Central memory CD8-positive, alpha-beta T cell (primary cell): Measurements from ENCODE around the gene RAD51B.

Source experiments
- ATAC-seq: fragments of 150-1000 bp; cut with Tn5 transposase; replicated peaks from 2 replicates; pipeline ENCODE4 v1.10.0; 2022; ENCODE audit warnings: mild to moderate bottlenecking, moderate FRiP score, moderate number of reproducible peaks; ENCODE audit not compliant: poor library complexity, severe bottlenecking; ENCODE audit errors: extremely low read depth
- DNase-seq, 2 donors: peaks; one replicate each; pipeline ENCODE4 v3.0.0; 2021; ENCODE audit warnings: low spot score in 2 of 2
- H3K27ac Mint-ChIP-seq: one replicate; pipeline ENCODE4 v1.8.0; 2022; ENCODE audit warnings: low read depth, mild to moderate bottlenecking, moderate library complexity, mixed read lengths
- H3K27me3 Mint-ChIP-seq: one replicate; pipeline ENCODE4 v1.8.0; 2022; ENCODE audit warnings: mixed read lengths
- H3K36me3 Mint-ChIP-seq: one replicate; pipeline ENCODE4 v1.8.0; 2022; ENCODE audit warnings: mild to moderate bottlenecking, moderate library complexity, mixed read lengths; ENCODE audit not compliant: insufficient read depth
- H3K4me1 Mint-ChIP-seq: one replicate; pipeline ENCODE4 v1.8.0; 2022; ENCODE audit warnings: mixed read lengths
- H3K4me3 Mint-ChIP-seq: one replicate; pipeline ENCODE4 v1.8.0; 2022; ENCODE audit warnings: mild to moderate bottlenecking, moderate library complexity, mixed read lengths
- H3K9me3 Mint-ChIP-seq: one replicate; pipeline ENCODE4 v1.8.0; 2022; ENCODE audit warnings: mixed read lengths

Gene RAD51B

GRCh38 chr14:68603533-68604360 lies 784.2 kb downstream of the RAD51B start:
- Mint-ChIP-seq H3K9me3 (no peaks in the 10 kb centered on the region), H3K27me3 (no peaks in the 10 kb centered on the region), H3K4me1 (no peaks in the 10 kb centered on the region), H3K4me3 (no peak overlapping the region), H3K36me3 (no peaks in the 10 kb centered on the region), H3K27ac (no peak overlapping the region)
- no peak for ATAC-seq
- no peak for DNase-seq

GRCh38 chr14:68604361-68604730 lies 784.8 kb downstream of the RAD51B start:
- Mint-ChIP-seq H3K36me3 (no peaks in the 10 kb centered on the region), H3K4me3 (no peak overlapping the region), H3K27me3 (no peaks in the 10 kb centered on the region), H3K9me3 (no peaks in the 10 kb centered on the region), H3K4me1 (no peaks in the 10 kb centered on the region), H3K27ac (no peak overlapping the region)
- DNase-seq (no peak), ATAC-seq (no peak)

GRCh38 chr14:68604822-68605221 lies 785.2 kb downstream of the RAD51B start:
- ATAC-seq (no peak), DNase-seq (no peak)
- no peaks in the 10 kb centered on the region for H3K36me3 Mint-ChIP-seq
- no peak overlapping the region for H3K27ac Mint-ChIP-seq
- no peaks in the 10 kb centered on the region for H3K9me3 Mint-ChIP-seq
- no peaks in the 10 kb centered on the region for H3K4me1 Mint-ChIP-seq
- no peaks in the 10 kb centered on the region for H3K27me3 Mint-ChIP-seq
- no peak overlapping the region for H3K4me3 Mint-ChIP-seq

- no peaks in the 10 kb centered on the region for H3K4me1 Mint-ChIP-seq
- H3K27ac Mint-ChIP-seq, result no peak overlapping the region
- ATAC-seq (no peak), DNase-seq (no peak)
- no peaks in the 10 kb centered on the region for H3K27me3 Mint-ChIP-seq
- H3K36me3 Mint-ChIP-seq, result no peaks in the 10 kb centered on the region
- no peaks in the 10 kb centered on the region for H3K9me3 Mint-ChIP-seq
- H3K4me3 Mint-ChIP-seq, result no peak overlapping the region
Observed at GRCh38 chr14:68606176-68606575, 786.6 kb downstream of the RAD51B start.

GRCh38 chr14:68606644-68607043 lies 787.1 kb downstream of the RAD51B start:
- no peaks in the 10 kb centered on the region for H3K27me3 Mint-ChIP-seq
- DNase-seq (no peak), ATAC-seq (no peak)
- no peaks in the 10 kb centered on the region for H3K36me3 Mint-ChIP-seq
- H3K4me1 Mint-ChIP-seq, result no peaks in the 10 kb centered on the region
- no peak overlapping the region for H3K4me3 Mint-ChIP-seq
- H3K9me3 Mint-ChIP-seq, result no peaks in the 10 kb centered on the region
- H3K27ac Mint-ChIP-seq, result no peak overlapping the region

GRCh38 chr14:68607081-68607866 lies 787.7 kb downstream of the RAD51B start:
- Mint-ChIP-seq H3K36me3 (no peaks in the 10 kb centered on the region), H3K9me3 (no peaks in the 10 kb centered on the region), H3K27ac (peak overlapping the region; percentile 81), H3K27me3 (no peaks in the 10 kb centered on the region), H3K4me1 (no peaks in the 10 kb centered on the region), H3K4me3 (no peak overlapping the region)
- DNase-seq (no peak), ATAC-seq (no peak)

- Mint-ChIP-seq H3K27ac (peak overlapping the region; percentile 81), H3K4me3 (no peak overlapping the region), H3K4me1 (no peaks in the 10 kb centered on the region), H3K27me3 (no peaks in the 10 kb centered on the region), H3K9me3 (no peaks in the 10 kb centered on the region), H3K36me3 (no peaks in the 10 kb centered on the region)
- no peak for ATAC-seq
- DNase-seq, result no peak
Observed at GRCh38 chr14:68607867-68608573, 788.4 kb downstream of the RAD51B start.

- no peaks in the 10 kb centered on the region for H3K4me1 Mint-ChIP-seq
- no peak overlapping the region for H3K27ac Mint-ChIP-seq
- DNase-seq (no peak), ATAC-seq (no peak)
- H3K4me3 Mint-ChIP-seq, result no peak overlapping the region
- no peaks in the 10 kb centered on the region for H3K36me3 Mint-ChIP-seq
- H3K27me3 Mint-ChIP-seq, result no peaks in the 10 kb centered on the region
- no peaks in the 10 kb centered on the region for H3K9me3 Mint-ChIP-seq
Observed at GRCh38 chr14:68608574-68608962, 789.0 kb downstream of the RAD51B start.

- H3K4me1 Mint-ChIP-seq, result no peaks in the 10 kb centered on the region
- no peaks in the 10 kb centered on the region for H3K27me3 Mint-ChIP-seq
- H3K9me3 Mint-ChIP-seq, result no peaks in the 10 kb centered on the region
- H3K27ac Mint-ChIP-seq, result no peak overlapping the region
- ATAC-seq, result no peak
- no peaks in the 10 kb centered on the region for H3K36me3 Mint-ChIP-seq
- no peak for DNase-seq
- H3K4me3 Mint-ChIP-seq, result no peak overlapping the region
Observed at GRCh38 chr14:68609012-68609411, 789.4 kb downstream of the RAD51B start.

GRCh38 chr14:68610251-68610793 lies 790.7 kb downstream of the RAD51B start:
- no peak for ATAC-seq
- H3K4me1 Mint-ChIP-seq, result no peaks in the 10 kb centered on the region
- H3K27me3 Mint-ChIP-seq, result no peaks in the 10 kb centered on the region
- no peaks in the 10 kb centered on the region for H3K36me3 Mint-ChIP-seq
- H3K4me3 Mint-ChIP-seq, result no peak overlapping the region
- DNase-seq, result no peak
- peaks cover 5% of the 10 kb centered on the region for H3K9me3 Mint-ChIP-seq
- H3K27ac Mint-ChIP-seq, result no peak overlapping the region

- H3K36me3 Mint-ChIP-seq, result peaks cover 1% of the 10 kb centered on the region
- H3K27ac Mint-ChIP-seq, result no peak overlapping the region
- H3K9me3 Mint-ChIP-seq, result peaks cover 16% of the 10 kb centered on the region
- no peaks in the 10 kb centered on the region for H3K27me3 Mint-ChIP-seq
- ATAC-seq (no peak), DNase-seq (no peak)
- no peak overlapping the region for H3K4me3 Mint-ChIP-seq
- H3K4me1 Mint-ChIP-seq, result no peaks in the 10 kb centered on the region
Observed at GRCh38 chr14:68611599-68611998, 792.0 kb downstream of the RAD51B start.

GRCh38 chr14:68612049-68612448 lies 792.5 kb downstream of the RAD51B start:
- Mint-ChIP-seq H3K4me1 (no peaks in the 10 kb centered on the region), H3K9me3 (peaks cover 20% of the 10 kb centered on the region), H3K4me3 (no peak overlapping the region), H3K27ac (no peak overlapping the region), H3K36me3 (peaks cover 2% of the 10 kb centered on the region), H3K27me3 (no peaks in the 10 kb centered on the region)
- ATAC-seq (no peak), DNase-seq (no peak)
